Breast epithelium (tissue), 4 donors: ENCODE data around the gene INAFM2. TPM values are rescaled to one million over a fixed set of nuclear protein-coding genes. Genes with fewer than 3 reads are reported as not detected.

Experiments used
- DNase-seq, 2 donors: peaks; one replicate each; pipeline ENCODE4 v3.0.0-alpha.2; 2019; ENCODE audit warnings: low spot score in 2 of 2
- H3K27ac ChIP-seq, 2 donors: fragments of 200-600 bp; sonication (generic) in 1 of 2; one replicate each; pipeline ENCODE4 v1.5.1; 2016 to 2019; ENCODE audit warnings: mild to moderate bottlenecking in 1 of 2
- H3K27me3 ChIP-seq, 2 donors: fragments of 200-600 bp; sonication (generic) in 1 of 2; one replicate each; pipeline versions ENCODE4 v1.5.1 to v1.6.0; 2017 to 2019; ENCODE audit warnings: control low read depth in 1 of 2, mild to moderate bottlenecking in 1 of 2
- H3K36me3 ChIP-seq: fragments of 200-600 bp; one replicate; pipeline ENCODE4 v1.5.1; 2019
- H3K4me1 ChIP-seq, 2 donors: fragments of 200-600 bp; sonication (generic); one replicate each; pipeline ENCODE4 v1.5.1; 2016 to 2019; ENCODE audit warnings: control low read depth in 1 of 2
- H3K4me3 ChIP-seq, 3 donors: fragments of 200-600 bp; sonication (generic); 1 replicate in 2 of 3; 2 replicates in 1 of 3; pipeline ENCODE4 v1.5.1; 2016 to 2019; ENCODE audit warnings: mild to moderate bottlenecking in 3 of 3, moderate library complexity in 2 of 3
- H3K9me3 ChIP-seq, 2 donors: fragments of 200-600 bp; sonication (generic) in 1 of 2; one replicate each; pipeline ENCODE4 v1.5.1; 2016 to 2019; ENCODE audit warnings: control low read depth in 1 of 2
- POLR2A ChIP-seq: fragments of 450-650 bp; IDR thresholded peaks from one replicate; pipeline ENCODE4 v1.6.1; 2016; ENCODE audit warnings: antibody characterized with exemption, mild to moderate bottlenecking, moderate library complexity
- POLR2AphosphoS5 ChIP-seq, 3 donors: sonication (generic); formaldehyde crosslinking; IDR thresholded peaks; one replicate each; pipeline ENCODE4 v1.6.1; 2017; ENCODE audit warnings: antibody characterized with exemption in 3 of 3
- intact Hi-C: fragments of 100-400 bp; cut with DNase I; formaldehyde crosslinking; loops from one replicate; pipeline ENCODE4 v1.15.1; 2023; ENCODE audit warnings: low total_unique reads
- total RNA-seq, 3 donors: library from RNA; depleted of rRNA; stranded (reverse); fragments of >200 nt; gene quantifications; one replicate each; pipeline ENCODE4 v1.1.0, GENCODE V29; 2016
- TF ChIP-seq, protein P1 (sequence below), 3 donors: fragments of 450-650 bp; IDR thresholded peaks; one replicate each; pipeline ENCODE4 v1.5.1; 2016 to 2017; ENCODE audit warnings: antibody characterized with exemption in 3 of 3, mild to moderate bottlenecking in 3 of 3, moderate library complexity in 3 of 3

The INAFM2 gene
- total RNA-seq, 3 donors from 2014 or later = 5.1 to 17.3 (median 12.5) TPM

DNA sequence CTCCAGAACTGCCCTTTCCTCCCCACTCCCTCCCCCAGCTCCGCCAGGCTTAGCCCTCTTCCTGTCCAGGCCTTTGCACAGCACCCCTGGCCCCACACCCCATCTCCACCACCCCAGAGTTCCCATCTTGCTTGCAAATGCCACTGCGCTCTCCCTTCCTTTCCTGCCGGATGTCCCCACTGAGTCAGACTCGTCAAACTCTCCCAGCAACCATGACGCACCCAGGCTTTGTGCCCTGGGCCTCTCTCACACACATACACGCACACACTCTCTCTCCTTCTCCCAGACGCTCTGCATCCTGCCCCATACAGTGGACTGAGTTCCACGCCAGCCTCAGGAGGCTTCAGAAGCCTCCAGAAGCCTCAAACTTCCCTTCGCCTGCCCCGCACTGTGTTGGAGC lies 20.0 kb downstream of the INAFM2 start:
- no peak for DNase-seq
- Histone ChIP-seq H3K27ac (peak overlapping the region; percentile 37 to 77), H3K27me3 (no peaks in the 10 kb centered on the region), H3K9me3 (no peaks in the 10 kb centered on the region), H3K36me3 (no peaks in the 10 kb centered on the region), H3K4me3 (no peak overlapping the region), H3K4me1 (peaks cover 12 to 30% of the 10 kb centered on the region in 2 donors)
- intact Hi-C loops = no loop called here
- TF ChIP-seq, protein P1, sequence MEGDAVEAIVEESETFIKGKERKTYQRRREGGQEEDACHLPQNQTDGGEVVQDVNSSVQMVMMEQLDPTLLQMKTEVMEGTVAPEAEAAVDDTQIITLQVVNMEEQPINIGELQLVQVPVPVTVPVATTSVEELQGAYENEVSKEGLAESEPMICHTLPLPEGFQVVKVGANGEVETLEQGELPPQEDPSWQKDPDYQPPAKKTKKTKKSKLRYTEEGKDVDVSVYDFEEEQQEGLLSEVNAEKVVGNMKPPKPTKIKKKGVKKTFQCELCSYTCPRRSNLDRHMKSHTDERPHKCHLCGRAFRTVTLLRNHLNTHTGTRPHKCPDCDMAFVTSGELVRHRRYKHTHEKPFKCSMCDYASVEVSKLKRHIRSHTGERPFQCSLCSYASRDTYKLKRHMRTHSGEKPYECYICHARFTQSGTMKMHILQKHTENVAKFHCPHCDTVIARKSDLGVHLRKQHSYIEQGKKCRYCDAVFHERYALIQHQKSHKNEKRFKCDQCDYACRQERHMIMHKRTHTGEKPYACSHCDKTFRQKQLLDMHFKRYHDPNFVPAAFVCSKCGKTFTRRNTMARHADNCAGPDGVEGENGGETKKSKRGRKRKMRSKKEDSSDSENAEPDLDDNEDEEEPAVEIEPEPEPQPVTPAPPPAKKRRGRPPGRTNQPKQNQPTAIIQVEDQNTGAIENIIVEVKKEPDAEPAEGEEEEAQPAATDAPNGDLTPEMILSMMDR (IDR thresholded peaks at IDR 0.05) = no peak
- no peak for TF ChIP-seq POLR2AphosphoS5 (IDR thresholded peaks at IDR 0.05)

DNA sequence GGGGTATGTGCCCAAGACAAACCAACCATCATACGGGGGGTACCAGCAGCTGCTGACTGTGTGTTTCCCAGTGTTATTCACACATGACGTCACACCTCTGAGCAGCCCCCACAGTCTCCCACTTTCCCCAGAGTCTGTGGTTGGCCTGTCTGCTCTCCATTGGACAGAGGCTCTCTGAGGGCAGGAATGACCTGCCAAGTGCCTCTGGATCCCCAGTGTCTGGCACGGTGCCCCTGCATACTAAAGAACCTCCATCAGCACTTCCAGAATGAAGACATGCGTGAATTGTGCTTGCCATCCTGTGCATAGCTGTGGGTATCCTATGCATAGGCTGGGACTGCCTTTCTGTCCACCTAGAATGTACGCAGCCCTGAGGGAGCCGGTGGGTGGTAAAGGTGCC lies 20.7 kb downstream of the INAFM2 start:
- H3K4me1 ChIP-seq = peaks cover 9 to 23% of the 10 kb centered on the region in 2 donors
- intact Hi-C loops = no loop called here

DNA sequence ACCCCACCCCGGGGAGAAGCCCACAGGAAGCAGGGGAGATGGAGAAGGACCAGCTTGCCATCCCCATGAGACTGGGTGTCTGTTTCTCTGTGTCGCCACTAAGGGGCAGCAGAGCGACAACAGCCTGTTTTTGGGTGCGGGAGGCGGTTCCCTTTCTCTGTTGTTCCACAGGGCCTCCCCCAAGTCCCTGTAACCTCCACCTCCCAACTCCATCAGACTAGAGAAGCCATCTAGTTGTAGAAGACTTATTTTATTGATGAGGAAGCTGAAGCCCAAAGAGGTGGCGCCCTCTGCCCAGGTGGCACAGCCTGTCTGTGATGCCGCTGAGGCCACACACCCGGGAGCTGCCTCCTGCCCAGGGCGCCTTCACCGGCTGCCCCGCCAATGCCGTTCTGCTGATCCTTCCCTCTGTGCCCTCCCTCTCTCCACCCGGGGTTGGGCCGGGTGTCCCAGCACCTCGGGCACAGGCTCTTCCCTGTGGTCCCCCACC lies 21.2 kb downstream of the INAFM2 start:
- intact Hi-C loops = no loop called here
- H3K9me3 ChIP-seq = no peaks in the 10 kb centered on the region
- no peaks in the 10 kb centered on the region for H3K36me3 ChIP-seq
- H3K27me3 ChIP-seq = no peaks in the 10 kb centered on the region
- peaks cover 9 to 18% of the 10 kb centered on the region in 2 donors for H3K4me1 ChIP-seq
- TF ChIP-seq POLR2A (no peak), POLR2AphosphoS5 (IDR thresholded peaks at IDR 0.05) (no peak)
- TF ChIP-seq, protein P1 (IDR thresholded peaks at IDR 0.05) = peak; percentile 35 to 68 (median 47)
- no peak overlapping the region for H3K27ac ChIP-seq
- no peak overlapping the region for H3K4me3 ChIP-seq
- no peak for DNase-seq

More for the DNA sequence above, 20.7 kb downstream of the INAFM2 start:
- no peak for DNase-seq
- Histone ChIP-seq H3K9me3 (no peaks in the 10 kb centered on the region), H3K27me3 (no peaks in the 10 kb centered on the region), H3K27ac (no peak overlapping the region), H3K4me3 (no peak overlapping the region), H3K36me3 (no peaks in the 10 kb centered on the region)
- TF ChIP-seq POLR2A (no peak), POLR2AphosphoS5 (IDR thresholded peaks at IDR 0.05) (no peak)
- TF ChIP-seq, protein P1 (IDR thresholded peaks at IDR 0.05) = no peak

DNA sequence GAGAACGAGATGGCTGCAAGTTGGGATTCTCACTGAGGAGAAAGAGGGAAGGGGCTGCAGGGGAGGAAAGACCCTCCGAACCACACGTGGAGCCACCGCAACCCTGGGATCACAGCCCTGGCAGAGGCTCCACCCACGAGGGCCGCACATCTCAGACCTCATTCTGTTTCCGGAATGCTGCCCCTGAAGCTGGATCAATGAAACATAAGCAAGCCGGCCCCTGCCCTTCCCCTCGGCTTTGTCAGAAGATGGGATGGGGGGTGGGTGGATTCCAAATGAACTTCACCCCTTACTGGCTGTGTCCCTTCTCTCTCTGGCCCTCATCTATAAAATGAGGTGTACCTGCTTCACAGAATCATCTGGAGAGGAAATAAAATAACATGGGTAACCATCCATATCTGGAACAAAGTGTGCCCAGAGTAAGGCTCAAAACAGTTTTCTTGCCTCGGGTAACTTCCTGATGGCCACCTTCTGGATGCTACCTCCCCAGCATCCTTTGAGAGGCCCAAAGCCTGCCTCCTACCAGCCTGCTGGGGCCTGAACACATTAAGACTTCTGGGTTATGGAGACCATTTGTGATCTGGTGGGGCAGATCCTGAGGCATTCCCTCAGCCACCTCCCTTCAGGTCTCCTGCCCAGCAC lies 21.9 kb downstream of the INAFM2 start:
- H3K27ac ChIP-seq = peak overlapping the region in 1 of 2 donors; percentile 55
- no peaks in the 10 kb centered on the region for H3K9me3 ChIP-seq
- no peaks in the 10 kb centered on the region for H3K27me3 ChIP-seq
- DNase-seq = no peak
- TF ChIP-seq, protein P1 (IDR thresholded peaks at IDR 0.05) = no peak
- no peak for TF ChIP-seq POLR2A
- no peak for TF ChIP-seq POLR2AphosphoS5 (IDR thresholded peaks at IDR 0.05)
- no peak overlapping the region for H3K4me3 ChIP-seq
- H3K4me1 ChIP-seq = peaks cover 7 to 16% of the 10 kb centered on the region in 2 donors
- intact Hi-C loops = no loop called here
- no peaks in the 10 kb centered on the region for H3K36me3 ChIP-seq

DNA sequence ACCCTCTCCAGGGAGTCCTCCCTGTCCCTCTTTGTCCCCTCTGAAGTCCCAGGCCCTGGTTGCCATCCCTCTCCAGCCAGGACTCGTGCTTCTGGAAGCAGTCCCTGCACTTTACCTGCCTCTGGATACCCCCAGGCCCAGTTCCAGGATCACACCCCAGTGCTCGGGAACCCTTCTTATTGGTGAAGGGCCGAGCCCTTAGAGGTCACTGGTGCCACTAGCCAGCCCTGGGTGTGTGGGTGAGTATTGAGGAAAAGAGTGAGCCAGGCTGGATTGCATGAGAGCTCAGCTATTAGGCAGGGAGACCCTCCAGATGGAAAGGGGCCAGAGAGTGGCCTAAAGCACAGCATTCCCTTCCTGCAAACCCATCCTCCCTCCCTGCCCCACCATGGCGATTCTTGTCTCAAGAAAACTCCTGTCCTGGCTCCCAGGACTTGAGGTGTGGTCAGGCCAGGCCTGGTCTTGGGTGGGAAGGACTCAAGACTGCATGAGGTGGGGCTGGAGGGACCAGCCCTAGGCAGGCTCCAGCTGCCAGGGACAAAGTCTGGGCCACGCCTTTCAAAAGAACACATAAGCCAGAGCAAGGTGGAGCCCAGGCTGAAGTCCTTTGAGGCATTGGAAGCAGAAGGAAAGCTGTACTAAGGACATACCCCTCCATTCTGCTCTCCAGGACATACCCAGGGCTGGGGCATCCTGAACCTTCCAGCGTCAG lies 22.5 kb downstream of the INAFM2 start:
- Histone ChIP-seq H3K4me3 (no peak overlapping the region), H3K4me1 (peaks cover 4 to 13% of the 10 kb centered on the region in 2 donors), H3K27me3 (no peaks in the 10 kb centered on the region), H3K9me3 (no peaks in the 10 kb centered on the region), H3K27ac (peak overlapping the region in 1 of 2 donors; percentile 55), H3K36me3 (no peaks in the 10 kb centered on the region)
- DNase-seq = no peak
- intact Hi-C loops = no loop called here
- TF ChIP-seq, protein P1 (IDR thresholded peaks at IDR 0.05) = no peak
- TF ChIP-seq POLR2A = no peak
- TF ChIP-seq POLR2AphosphoS5 (IDR thresholded peaks at IDR 0.05) = no peak
